Measurements from ENCODE around the gene CRADD.
"Not testable (repeated sequence)": the region's sequence is repeated elsewhere in the genome, so short reads cannot be mapped to it uniquely, and the experiment has no call there.

The CRADD gene

DNA sequence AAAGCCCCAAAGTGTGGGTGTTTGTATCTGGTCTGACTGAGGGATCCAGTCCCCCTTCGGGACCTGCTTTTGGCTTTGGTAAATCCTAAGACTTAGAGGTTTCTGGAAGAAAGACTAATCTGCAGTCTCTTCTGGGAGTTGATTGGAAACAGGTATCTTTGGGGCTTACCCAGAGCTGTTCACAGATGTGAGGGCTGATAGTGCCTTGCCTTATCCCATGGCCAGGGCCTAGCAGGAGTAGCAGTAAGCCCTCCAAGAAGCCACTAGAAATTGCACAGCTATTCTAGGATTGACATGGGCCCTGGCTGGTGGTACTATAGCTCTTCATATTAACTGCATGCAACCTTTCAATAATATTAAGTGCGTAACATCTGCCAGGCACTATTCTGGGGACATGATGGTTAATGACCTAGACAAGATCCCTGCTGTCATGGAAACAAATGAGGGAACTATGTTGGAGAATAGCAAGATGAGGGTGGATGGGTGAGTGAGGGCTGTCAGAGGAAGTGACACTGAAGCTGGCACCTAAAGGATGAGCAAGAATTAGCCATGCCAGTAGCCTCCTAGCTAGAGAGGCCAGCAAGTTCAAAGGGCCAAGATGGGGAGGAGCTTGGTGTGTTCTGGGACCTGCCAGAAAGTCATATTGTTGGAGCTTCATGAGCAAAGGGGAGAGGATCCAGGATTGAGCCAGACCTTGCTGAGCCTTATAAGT is 71.7 kb downstream of the CRADD start:
- TF ChIP-seq, protein P1, sequence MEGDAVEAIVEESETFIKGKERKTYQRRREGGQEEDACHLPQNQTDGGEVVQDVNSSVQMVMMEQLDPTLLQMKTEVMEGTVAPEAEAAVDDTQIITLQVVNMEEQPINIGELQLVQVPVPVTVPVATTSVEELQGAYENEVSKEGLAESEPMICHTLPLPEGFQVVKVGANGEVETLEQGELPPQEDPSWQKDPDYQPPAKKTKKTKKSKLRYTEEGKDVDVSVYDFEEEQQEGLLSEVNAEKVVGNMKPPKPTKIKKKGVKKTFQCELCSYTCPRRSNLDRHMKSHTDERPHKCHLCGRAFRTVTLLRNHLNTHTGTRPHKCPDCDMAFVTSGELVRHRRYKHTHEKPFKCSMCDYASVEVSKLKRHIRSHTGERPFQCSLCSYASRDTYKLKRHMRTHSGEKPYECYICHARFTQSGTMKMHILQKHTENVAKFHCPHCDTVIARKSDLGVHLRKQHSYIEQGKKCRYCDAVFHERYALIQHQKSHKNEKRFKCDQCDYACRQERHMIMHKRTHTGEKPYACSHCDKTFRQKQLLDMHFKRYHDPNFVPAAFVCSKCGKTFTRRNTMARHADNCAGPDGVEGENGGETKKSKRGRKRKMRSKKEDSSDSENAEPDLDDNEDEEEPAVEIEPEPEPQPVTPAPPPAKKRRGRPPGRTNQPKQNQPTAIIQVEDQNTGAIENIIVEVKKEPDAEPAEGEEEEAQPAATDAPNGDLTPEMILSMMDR (conservative IDR thresholded peaks at IDR 0.05; ENCODE audit: low read depth, low read length) = no peak
- no peak for DNase-seq (ENCODE audit: low read depth)
- no peak overlapping the region for H3K4me3 ChIP-seq (ENCODE audit: low read length)

DNA sequence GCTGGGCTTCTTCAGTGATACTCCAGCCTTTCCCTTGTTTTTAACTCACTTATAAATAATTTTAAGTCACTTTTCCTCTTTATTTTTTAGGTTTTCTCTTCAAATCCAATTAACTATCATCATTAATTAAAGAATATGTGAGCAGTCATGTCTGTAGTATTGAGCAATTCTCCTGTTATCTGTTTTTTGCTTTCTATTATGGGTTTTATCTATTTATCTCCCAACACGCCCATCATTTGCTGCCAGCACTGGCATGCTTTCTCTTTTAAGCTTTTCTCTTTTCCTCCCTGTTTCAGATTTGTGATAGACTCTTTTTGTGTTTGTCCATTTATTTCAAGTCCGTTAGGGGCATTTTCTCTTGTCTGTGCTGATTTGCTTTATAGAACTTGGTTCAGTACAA is 72.3 kb downstream of the CRADD start:
- no peak for DNase-seq (ENCODE audit: low read depth)
- TF ChIP-seq, protein P1 (conservative IDR thresholded peaks at IDR 0.05; ENCODE audit: low read depth, low read length) = no peak
- no peak overlapping the region for H3K4me3 ChIP-seq (ENCODE audit: low read length)

DNA sequence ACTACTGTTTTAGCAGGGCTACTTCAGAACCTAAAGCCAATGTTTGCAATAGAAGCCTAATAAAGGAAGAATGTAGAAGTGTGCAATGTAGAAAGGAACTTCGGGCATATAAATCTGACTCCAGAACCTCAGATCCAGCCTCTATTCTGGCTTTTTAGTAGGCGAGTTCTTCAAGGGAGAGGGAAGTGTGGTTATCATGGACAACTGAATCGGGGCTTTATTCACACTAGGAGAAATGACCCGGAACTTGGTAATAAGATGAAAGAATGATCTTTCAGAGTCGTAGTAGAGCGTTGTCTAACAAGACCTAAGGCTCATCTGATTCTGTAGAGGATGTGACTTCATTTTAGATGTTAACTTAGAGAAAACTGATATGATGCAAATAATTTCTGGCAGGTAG is 72.9 kb downstream of the CRADD start:
- no peak for DNase-seq (ENCODE audit: low read depth)
- TF ChIP-seq, protein P1 (conservative IDR thresholded peaks at IDR 0.05; ENCODE audit: low read depth, low read length) = no peak
- no peak overlapping the region for H3K4me3 ChIP-seq (ENCODE audit: low read length)

- DNase-seq (ENCODE audit: low read depth) = no peak
- TF ChIP-seq, protein P1 (conservative IDR thresholded peaks at IDR 0.05; ENCODE audit: low read depth, low read length) = no peak
- no peak overlapping the region for H3K4me3 ChIP-seq (ENCODE audit: low read length)
Measured at GRCh38 chr12:93751864-93752610, 74.9 kb downstream of the CRADD start.

DNA sequence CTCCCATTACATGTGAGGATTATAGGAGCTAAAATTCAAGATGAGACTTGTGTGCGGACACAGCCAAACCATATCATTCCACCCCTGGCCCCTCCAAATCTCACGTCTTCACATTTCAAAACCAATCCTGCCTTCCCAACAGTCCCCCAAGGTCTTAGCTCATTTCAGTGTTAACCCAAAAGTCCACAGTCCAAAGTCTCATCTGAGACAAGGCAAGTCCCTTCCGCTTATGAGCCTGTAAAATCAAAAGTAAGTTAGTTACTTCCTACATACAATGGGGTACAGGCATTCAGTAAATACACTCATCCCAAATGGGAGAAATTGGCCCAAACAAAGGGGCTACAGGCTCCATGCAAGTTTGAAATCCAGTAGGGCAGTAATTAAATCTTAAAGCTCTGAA is 76.1 kb downstream of the CRADD start:
- no peak overlapping the region for H3K4me3 ChIP-seq (ENCODE audit: low read length)
- TF ChIP-seq, protein P1 (conservative IDR thresholded peaks at IDR 0.05; ENCODE audit: low read depth, low read length) = no peak
- DNase-seq (ENCODE audit: low read depth) = no peak

DNA sequence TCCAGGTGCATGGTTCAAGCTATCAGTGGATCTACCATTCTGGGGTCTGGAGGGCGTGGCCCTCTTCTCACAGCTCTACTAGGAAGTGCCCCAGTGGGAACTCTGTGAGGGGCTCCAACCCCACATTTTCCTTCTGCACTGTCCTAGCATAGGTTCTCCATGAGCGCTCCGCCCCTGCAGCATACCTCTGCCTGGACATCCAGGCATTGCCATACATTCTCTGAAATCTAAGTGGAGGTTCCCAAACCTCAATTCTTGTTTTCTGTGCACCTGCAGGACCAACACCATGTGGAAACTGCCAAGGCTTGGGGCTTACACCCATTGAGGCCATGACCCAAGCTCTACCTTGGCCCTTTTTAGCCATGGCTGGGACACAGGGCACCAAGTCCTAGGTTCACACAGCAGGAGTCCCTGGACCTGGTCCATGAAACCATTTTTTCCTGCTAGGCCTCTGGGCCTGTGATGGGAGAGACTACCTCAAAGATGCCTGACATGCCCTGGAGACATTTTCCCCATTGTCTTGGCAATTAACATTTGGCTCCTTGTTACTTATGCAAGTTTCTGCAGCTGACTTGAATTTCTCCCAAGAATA is 76.8 kb downstream of the CRADD start:
- no peak for DNase-seq (ENCODE audit: low read depth)
- TF ChIP-seq, protein P1 (conservative IDR thresholded peaks at IDR 0.05; ENCODE audit: low read depth, low read length) = no peak
- no peak overlapping the region for H3K4me3 ChIP-seq (ENCODE audit: low read length)

DNA sequence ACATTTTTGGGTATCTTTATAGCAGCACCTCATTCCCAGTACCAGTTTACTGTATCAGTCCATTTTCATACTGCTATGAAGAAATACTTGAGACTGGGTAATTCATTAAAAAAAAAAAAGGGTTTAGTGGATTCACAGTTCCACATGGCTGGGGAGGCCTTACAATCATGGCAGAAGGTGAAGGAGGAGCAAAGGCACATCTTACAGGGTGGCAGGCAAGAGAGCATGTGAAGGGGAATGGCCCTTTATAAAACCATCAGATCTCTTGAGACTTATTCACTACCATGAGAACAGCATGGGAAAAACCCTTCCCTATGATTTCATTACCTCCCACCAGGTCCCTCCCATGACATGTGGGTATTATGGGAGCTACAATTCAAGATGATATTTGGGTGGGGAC is 77.7 kb downstream of the CRADD start:
- not testable (repeated sequence) for DNase-seq (ENCODE audit: low read depth); H3K4me3 ChIP-seq (ENCODE audit: low read length)
